DMS79 treated with DMSO at 0.1 percent for 48 hours (cell line): ENCODE measurements around the gene ARL14EP.

Experiments
- DNase-seq: peaks from one replicate; lab custom pipeline; 2025; lab: John Stamatoyannopoulos, UW

ARL14EP gene

GRCh38 chr11:30326906-30327305 lies 4.0 kb downstream of the ARL14EP start:
- DNase-seq: no peak

DNA sequence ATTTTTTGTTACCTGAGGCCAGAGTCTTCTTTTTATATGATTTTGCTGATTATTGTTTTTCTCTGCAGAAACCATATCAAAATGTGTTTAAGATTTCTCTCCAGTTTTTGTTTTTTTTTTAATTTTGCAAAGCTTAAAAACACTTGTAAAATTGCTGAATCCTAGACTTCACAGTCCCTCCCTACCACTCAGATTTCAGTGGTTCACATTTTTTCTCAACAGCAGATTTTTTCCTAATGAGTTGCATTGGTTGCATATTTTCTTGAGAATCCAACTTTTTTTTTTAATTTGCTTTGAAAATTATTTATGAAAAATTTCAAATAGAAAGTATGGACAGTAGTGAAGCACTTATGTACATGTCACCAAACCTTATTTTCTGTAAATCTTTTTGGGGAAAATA lies 5.8 kb downstream of the ARL14EP start:
- DNase-seq: no peak

- no peak for DNase-seq
Observed at GRCh38 chr11:30329150-30329940, 6.4 kb downstream of the ARL14EP start.

- DNase-seq: no peak
Observed at GRCh38 chr11:30333405-30333804, 10.5 kb downstream of the ARL14EP start.

GRCh38 chr11:30342736-30343166 lies 19.8 kb downstream of the ARL14EP start:
- DNase-seq: no peak

DNA sequence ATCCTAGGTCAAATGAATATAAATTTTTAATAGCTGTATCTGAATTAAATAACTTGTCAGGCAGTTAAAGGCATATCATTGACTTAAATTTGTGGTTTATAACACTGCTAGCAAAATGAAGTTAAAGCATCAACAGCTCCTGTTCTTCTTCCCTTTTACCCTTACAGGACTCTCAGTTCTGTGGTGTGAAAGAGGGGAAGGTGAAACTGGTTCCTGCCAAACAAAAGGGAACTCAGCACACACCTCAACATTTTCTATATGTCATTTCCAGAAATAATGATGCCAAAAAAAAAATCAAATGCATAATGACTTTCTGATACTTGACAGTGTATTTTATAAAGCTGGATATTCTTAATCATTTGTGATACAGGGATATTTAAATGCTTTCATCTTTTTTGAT lies 21.2 kb downstream of the ARL14EP start:
- no peak for DNase-seq

DNA sequence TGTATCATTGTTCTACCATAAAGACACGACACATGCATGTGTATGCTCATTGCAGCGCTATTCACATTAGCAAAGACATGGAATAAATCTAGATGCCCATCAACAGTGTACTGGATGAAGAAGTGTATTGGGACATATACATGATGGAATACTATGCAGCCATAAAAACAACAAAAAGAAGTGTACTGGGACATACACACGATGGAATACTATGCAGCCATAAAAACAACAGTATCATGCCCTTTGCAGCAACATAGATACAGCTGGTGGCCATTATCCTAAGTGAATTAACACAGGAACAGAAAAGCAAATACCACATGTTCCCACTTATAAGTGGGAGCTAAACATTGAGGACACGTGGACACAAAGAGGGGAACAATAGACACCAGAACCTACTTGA lies 22.7 kb downstream of the ARL14EP start:
- DNase-seq: no peak

DNA sequence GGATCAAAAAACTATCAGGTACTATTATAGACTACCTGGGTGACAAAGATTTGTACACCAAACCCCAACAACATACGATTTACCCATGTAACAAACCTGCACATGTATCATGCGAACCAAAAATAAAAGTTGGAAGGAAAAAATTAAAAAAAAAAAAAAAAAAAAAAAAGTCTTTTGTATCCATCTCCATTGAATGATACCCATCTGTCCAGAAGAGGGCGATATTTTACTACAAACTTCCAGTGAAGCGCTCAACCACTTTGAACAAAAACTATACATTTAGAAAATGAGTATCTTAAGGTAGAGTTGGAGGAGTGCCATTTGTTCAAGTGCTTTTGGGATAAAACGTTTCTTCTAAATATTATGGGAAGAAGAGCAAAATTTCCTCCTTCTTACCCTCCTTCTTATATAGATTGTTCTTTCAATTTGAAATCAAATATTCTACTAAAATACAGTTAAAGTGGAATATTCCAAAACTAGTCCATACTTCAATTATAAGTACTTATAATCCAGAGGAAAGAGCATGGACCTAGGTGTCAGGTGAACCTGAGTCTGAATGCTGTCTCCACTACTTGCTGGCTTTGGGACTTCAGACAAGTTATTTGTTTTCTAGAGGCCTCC lies 23.3 kb downstream of the ARL14EP start:
- DNase-seq: peak; percentile 52

- no peak for DNase-seq
Observed at GRCh38 chr11:30348035-30348434, 25.1 kb downstream of the ARL14EP start.

- no peak for DNase-seq
Observed at GRCh38 chr11:30349885-30350284, 27.0 kb downstream of the ARL14EP start.

- DNase-seq: no peak
Observed at GRCh38 chr11:30350384-30350783, 27.5 kb downstream of the ARL14EP start.

DNA sequence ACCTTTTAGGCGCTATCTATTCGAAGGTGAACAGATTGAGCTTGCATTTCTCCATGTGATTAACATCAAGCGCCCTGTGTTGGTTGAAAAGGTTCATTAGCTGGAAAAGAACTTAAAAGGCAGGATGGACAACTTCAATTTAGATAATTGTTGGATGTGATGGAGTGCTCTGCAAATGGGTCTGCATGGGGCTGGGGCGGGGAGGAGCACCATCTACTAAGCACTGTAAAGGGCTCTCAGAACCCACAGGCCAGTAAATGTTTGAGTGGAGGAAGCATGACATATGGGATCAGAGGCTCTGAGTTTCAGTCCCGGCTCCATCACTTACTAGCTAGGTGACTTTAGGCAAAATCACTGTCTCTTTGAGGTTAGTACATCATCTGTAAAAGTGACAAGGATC lies 28.2 kb downstream of the ARL14EP start:
- DNase-seq: peak; percentile 96

DNA sequence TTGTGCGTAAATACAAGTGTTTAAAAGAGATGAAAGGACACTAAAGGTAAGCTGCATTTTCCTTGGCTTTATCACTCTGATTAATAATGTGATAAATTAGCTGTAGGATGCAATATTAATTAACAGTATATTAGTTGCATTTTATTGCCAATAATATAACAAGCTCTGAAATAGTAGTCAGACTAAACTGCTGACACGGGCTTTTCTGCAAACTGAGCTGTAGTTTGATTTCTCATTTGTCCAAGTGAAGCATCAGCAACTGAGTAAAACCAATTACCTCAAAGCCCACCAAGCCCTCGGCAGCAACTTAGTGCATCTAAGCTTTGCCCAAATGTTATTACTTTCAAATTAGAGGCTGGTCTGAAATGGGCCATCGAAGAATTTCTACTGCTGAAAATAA lies 33.5 kb downstream of the ARL14EP start:
- no peak for DNase-seq

DNA sequence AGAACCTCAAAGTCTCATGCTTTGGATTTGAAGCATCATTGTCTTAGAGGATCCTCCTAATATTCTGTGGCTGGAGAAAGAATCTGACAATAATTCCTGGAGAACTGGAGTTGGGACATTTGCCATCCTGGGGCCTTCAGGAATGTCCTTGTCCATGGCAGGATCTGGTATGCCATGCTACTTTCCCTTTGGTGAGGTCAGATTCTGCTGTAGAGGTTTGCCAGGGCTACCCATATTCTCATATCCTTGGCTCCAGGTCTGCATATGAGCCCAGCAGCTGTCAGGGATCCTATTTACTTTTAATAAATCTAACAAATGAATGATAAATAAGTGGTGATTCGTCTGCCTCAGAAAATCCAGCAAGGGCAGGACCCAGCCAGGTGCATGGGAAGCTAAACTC lies 35.0 kb downstream of the ARL14EP start:
- DNase-seq: no peak

GRCh38 chr11:30358536-30358935 lies 35.6 kb downstream of the ARL14EP start:
- DNase-seq: no peak

GRCh38 chr11:30360741-30361140 lies 37.8 kb downstream of the ARL14EP start:
- no peak for DNase-seq

GRCh38 chr11:30364139-30364836 lies 41.4 kb downstream of the ARL14EP start:
- no peak for DNase-seq

- no peak for DNase-seq
Observed at GRCh38 chr11:30364837-30365482, 42.1 kb downstream of the ARL14EP start.

DNA sequence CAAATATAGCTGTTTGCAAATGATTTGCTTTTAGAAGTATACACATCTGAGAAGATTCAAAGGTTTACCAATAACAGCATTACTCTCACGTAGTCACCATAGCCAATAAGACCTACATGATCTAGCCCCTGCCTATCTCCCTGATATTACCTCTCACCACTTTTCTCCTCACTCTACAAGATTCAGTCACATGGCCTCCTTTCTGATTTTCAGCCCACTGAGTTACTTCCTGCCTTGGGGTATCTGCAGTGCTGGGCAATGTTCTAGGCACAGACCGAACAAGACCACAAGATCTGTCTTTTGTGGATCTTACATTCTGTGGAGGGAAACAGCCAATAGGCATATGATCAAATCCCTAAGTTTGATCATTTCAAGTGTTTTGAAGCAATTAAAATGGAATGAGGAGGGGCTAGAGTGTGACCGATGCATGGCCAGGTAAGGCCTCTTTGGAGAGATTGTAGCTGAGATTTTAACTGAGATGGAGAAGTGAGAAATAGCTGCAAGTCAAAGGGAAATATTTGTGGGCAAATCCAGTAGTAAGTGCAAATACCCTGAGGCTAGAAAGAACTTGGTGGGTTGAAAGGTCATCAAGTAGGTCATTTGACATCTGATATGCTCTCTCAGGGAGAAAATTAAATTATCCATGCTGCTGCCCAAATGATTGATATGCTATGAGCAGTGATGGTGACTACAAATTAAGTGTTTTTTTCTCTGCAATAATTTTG lies 43.1 kb downstream of the ARL14EP start:
- no peak for DNase-seq

GRCh38 chr11:30368394-30368793 lies 45.5 kb downstream of the ARL14EP start:
- DNase-seq: no peak

- DNase-seq: no peak
Observed at GRCh38 chr11:30370164-30370563, 47.3 kb downstream of the ARL14EP start.

GRCh38 chr11:30377347-30377746 lies 54.4 kb downstream of the ARL14EP start:
- no peak for DNase-seq
